DMS114 treated with DMSO at 0.1 percent for 48 hours (cell line): ENCODE measurements around the gene CCDC60.

Source experiments
- DNase-seq: peaks from one replicate; lab custom pipeline; 2025; ENCODE audit not compliant: unreplicated experiment; lab: John Stamatoyannopoulos, UW

CCDC60 gene

GRCh38 chr12:119444462-119445044 is 110.0 kb downstream of the CCDC60 start:
- DNase-seq = peak; percentile 69

- no peak for DNase-seq
These were observed 111.9 kb downstream of the CCDC60 start for GRCh38 chr12:119446459-119446858.

- DNase-seq = no peak
These were observed 112.6 kb downstream of the CCDC60 start for GRCh38 chr12:119447126-119447525.

GRCh38 chr12:119447618-119448017 is 113.1 kb downstream of the CCDC60 start:
- no peak for DNase-seq

- DNase-seq = no peak
These were observed 114.1 kb downstream of the CCDC60 start for GRCh38 chr12:119448611-119449131.

GRCh38 chr12:119450771-119451170 is 116.2 kb downstream of the CCDC60 start:
- DNase-seq = no peak

- no peak for DNase-seq
These were observed 122.3 kb downstream of the CCDC60 start for GRCh38 chr12:119456824-119457223.

GRCh38 chr12:119457271-119457670 is 122.7 kb downstream of the CCDC60 start:
- DNase-seq = no peak

GRCh38 chr12:119459481-119459880 is 125.0 kb downstream of the CCDC60 start:
- DNase-seq = no peak

GRCh38 chr12:119460876-119461275 is 126.3 kb downstream of the CCDC60 start:
- no peak for DNase-seq

- DNase-seq = no peak
These were observed 127.2 kb downstream of the CCDC60 start for GRCh38 chr12:119461636-119462214.

- no peak for DNase-seq
These were observed 128.8 kb downstream of the CCDC60 start for GRCh38 chr12:119463211-119463926.

- DNase-seq = no peak
These were observed 133.8 kb downstream of the CCDC60 start for GRCh38 chr12:119468296-119468695.

GRCh38 chr12:119475650-119476049 is 141.1 kb downstream of the CCDC60 start:
- DNase-seq = no peak

GRCh38 chr12:119476951-119477350 is 142.4 kb downstream of the CCDC60 start:
- DNase-seq = no peak

GRCh38 chr12:119479121-119479561 is 144.6 kb downstream of the CCDC60 start:
- no peak for DNase-seq

GRCh38 chr12:119480551-119480950 is 146.0 kb downstream of the CCDC60 start:
- DNase-seq = no peak

GRCh38 chr12:119486599-119487154 is 152.1 kb downstream of the CCDC60 start:
- DNase-seq = no peak

GRCh38 chr12:119491814-119492213 is 157.3 kb downstream of the CCDC60 start:
- DNase-seq = no peak

GRCh38 chr12:119500209-119500608 is 165.7 kb downstream of the CCDC60 start:
- no peak for DNase-seq

- no peak for DNase-seq
These were observed 166.5 kb downstream of the CCDC60 start for GRCh38 chr12:119501052-119501451.

- DNase-seq = no peak
These were observed 170.5 kb downstream of the CCDC60 start for GRCh38 chr12:119505001-119505400.
